GM12801 (cell line): ENCODE results near the gene MATK.

Experiments used
- CTCF ChIP-seq: IDR thresholded peaks from one replicate; pipeline ENCODE4 v1.5.1; 2011; ENCODE audit warnings: control low read depth; ENCODE audit not compliant: insufficient read length; ENCODE audit errors: extremely low read depth

Gene MATK

GRCh38 chr19:3785938-3786824, at the start of gene MATK:
MATK (minus strand) TSS chr19:3786381; CDS start chr19:3785135, 1,246 bp downstream.
- no peak for TF ChIP-seq CTCF

GRCh38 chr19:3835055-3835435, 48.9 kb upstream of the MATK start:
- TF ChIP-seq CTCF = no peak

- no peak for TF ChIP-seq CTCF
Measured at GRCh38 chr19:3834349-3835054, 48.3 kb upstream of the MATK start.

GRCh38 chr19:3833578-3834348, 47.6 kb upstream of the MATK start:
- TF ChIP-seq CTCF = no peak

GRCh38 chr19:3832001-3832400, 45.8 kb upstream of the MATK start:
- no peak for TF ChIP-seq CTCF

- no peak for TF ChIP-seq CTCF
Measured at GRCh38 chr19:3831601-3832000, 45.4 kb upstream of the MATK start.
